Measurements from ENCODE around the gene TMEM140. TPM values are rescaled to one million over a fixed set of nuclear protein-coding genes. Genes with fewer than 3 reads are reported as not detected.
A peak's percentile ranks its signal among the peaks of the same experiment; 100 is the strongest.

TMEM140 gene
- total and polyA plus RNA-seq, 9 of the 15 experiments (the other 6 are each of a cell fraction or from before 2014, with no cell fraction given) = 0.03 to 0.82 (median 0.23) TPM

DNA sequence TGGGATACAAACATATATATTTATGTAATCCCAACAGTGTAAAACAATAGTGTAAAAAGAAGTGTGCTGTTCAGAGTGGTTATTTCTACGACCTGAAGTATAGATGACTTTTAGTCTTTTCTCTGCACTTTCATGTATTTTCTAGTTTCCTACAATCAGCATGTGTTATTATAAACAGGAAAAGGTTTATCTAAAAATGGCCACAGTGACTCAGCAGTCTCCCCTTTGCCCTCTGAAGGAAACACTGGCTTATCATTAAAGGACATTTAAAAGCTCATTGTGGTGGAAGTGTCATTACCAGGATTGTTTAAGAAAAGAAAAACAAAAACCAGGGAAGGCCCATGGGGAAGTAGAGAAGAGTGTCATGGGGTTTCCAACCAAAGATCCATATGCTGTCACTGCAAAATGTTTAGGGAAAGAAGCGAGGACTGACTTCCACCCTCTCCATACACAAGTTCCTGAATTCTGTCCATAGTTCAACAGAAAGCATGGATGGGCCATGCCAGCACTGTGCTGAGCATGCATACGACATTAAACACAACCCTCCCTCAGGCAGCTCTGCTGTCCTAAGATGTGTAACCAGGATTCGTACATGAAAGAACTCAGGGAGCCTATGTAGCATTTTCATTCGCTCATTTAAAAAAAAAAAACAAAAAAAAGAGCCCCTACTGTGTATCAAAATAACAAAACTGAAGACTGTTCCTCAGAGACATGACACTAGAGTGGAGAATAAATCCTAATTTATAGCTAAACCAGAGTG, 12.4 kb downstream of the TMEM140 start (continued):
- TF ChIP-seq ZBTB2 (IDR thresholded peaks at IDR 0.05) (peak; percentile 48; the same call in 1 of the 2 replicates), ADNP (tag; IDR thresholded peaks at IDR 0.05) (peak; percentile 61; the same call in 1 of the 2 replicates), CUX1 (CRISPR knock-in tag; IDR thresholded peaks at IDR 0.05) (0 out of 2 replicates have a peak, but pooled peaks have one; percentile 13), NCOA2 (IDR thresholded peaks at IDR 0.05; ENCODE audit: partially characterized antibody in 2 of 2) (peak in 1 of 2 experiments; percentile 48), NCOR1 (IDR thresholded peaks at IDR 0.05) (peak; percentile 82), KLF10 (CRISPR knock-in tag; IDR thresholded peaks at IDR 0.05) (peak; percentile 80; the same call in 1 of the 2 replicates), MAFF (IDR thresholded peaks at IDR 0.05; ENCODE audit: low read length) (peak; percentile 98), TEAD1 (CRISPR knock-in tag; IDR thresholded peaks at IDR 0.05) (peak in 1 of 2 experiments; percentile 74; a peak in 2 of 4 replicates), BCL6 (CRISPR knock-in tag; IDR thresholded peaks at IDR 0.05) (0 out of 2 replicates have a peak, but pooled peaks have one; percentile 34), CREB3L1 (IDR thresholded peaks at IDR 0.05; ENCODE audit: borderline replicate concordance, low read depth) (peak; percentile 12; the same call in 1 of the 2 replicates), HOXB6 (CRISPR knock-in tag; IDR thresholded peaks at IDR 0.05; ENCODE audit: borderline replicate concordance) (no peak), NFXL1 (CRISPR knock-in tag; IDR thresholded peaks at IDR 0.05) (no peak), HDAC1 (IDR thresholded peaks at IDR 0.05) (peak in 1 of 2 experiments; percentile 68; a peak in 2 of 4 replicates), NR2C2 (CRISPR knock-in tag; IDR thresholded peaks at IDR 0.05) (no peak), NR2C2 (tag; IDR thresholded peaks at IDR 0.05) (peak; percentile 90), EP300 (IDR thresholded peaks at IDR 0.05; ENCODE audit: low read length) (peak; percentile 93), NR1H2 (CRISPR knock-in tag; IDR thresholded peaks at IDR 0.05) (no peak)
- TF ChIP-seq, protein P1, sequence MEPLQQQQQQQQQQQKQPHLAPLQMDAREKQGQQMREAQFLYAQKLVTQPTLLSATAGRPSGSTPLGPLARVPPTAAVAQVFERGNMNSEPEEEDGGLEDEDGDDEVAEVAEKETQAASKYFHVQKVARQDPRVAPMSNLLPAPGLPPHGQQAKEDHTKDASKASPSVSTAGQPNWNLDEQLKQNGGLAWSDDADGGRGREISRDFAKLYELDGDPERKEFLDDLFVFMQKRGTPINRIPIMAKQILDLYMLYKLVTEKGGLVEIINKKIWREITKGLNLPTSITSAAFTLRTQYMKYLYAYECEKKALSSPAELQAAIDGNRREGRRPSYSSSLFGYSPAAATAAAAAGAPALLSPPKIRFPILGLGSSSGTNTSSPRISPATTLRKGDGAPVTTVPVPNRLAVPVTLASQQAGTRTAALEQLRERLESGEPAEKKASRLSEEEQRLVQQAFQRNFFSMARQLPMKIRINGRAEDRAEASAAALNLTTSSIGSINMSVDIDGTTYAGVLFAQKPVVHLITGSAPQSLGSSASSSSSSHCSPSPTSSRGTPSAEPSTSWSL (CRISPR knock-in tag; IDR thresholded peaks at IDR 0.05; ENCODE audit: borderline replicate concordance) = peak; percentile 71; the same call in 1 of the 2 replicates

Measured in K562 (cell line).